Right lobe of liver (tissue), 4 donors: ENCODE results near the gene PCIF1.
A peak's percentile ranks its signal among the peaks of the same experiment; 100 is the strongest.

Experiments used
- POLR2A ChIP-seq: fragments of 450-650 bp; IDR thresholded peaks from one replicate; pipeline ENCODE4 v1.6.1; 2017; ENCODE audit warnings: antibody characterized with exemption, mild to moderate bottlenecking
- TF ChIP-seq, protein P1 (sequence below), 4 donors: fragments of 200-600 bp in 3 of 4; fragments of 450-650 bp in 1 of 4; IDR thresholded peaks; one replicate each; pipeline versions ENCODE4 v1.5.1 to v1.8.0; 2016 to 2022; ENCODE audit warnings: antibody characterized with exemption in 4 of 4, mild to moderate bottlenecking in 2 of 4
- donor health status: DM: no; HTN: no; CAD: no.
- donor health status: DM: no; HTN: no; CAD: no.
- donor health status: DM: no; HTN: yes; CAD: no.

DNA sequence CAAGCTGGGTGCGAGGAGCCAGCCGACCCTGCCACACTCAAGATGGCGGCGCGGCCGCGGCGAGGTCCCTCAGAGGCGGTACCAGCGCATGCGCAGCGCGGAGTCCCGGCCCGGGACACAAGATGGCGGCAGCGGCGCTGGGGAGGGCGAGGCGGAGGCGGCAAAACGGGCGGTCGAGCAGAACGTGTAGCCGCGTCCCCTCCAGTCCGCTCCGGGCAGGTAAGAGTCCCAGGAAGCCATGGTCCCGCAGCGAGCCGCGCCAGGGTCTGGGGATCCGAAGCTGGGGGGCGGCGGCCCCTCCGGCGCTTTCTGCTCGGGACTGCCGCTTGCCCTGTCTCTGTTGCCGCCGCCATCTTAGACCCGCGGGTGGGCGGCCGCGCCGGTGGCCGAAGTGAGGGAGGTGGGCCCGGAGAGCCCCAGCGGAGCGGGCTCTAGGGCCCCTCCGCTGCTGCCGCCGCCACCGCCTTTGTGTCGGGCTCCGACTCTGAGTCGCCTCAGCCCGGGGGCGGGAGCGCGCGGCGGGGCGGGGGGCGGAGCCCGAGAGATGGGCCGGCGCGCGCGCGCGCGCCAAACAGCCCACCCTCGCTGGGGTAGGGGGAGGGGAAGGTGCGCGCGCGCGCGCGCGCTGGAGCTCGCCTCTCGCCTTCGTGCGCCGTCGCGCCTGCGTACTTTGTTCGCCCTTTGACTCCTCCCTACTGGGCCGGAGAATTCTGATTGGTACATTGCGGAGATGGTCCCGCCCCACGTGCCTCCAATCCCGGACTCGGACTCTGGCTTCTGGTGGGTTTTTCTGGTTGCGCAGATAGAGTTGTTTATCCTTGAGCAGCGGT, at the start of gene PCIF1:
- TF ChIP-seq, protein P1, sequence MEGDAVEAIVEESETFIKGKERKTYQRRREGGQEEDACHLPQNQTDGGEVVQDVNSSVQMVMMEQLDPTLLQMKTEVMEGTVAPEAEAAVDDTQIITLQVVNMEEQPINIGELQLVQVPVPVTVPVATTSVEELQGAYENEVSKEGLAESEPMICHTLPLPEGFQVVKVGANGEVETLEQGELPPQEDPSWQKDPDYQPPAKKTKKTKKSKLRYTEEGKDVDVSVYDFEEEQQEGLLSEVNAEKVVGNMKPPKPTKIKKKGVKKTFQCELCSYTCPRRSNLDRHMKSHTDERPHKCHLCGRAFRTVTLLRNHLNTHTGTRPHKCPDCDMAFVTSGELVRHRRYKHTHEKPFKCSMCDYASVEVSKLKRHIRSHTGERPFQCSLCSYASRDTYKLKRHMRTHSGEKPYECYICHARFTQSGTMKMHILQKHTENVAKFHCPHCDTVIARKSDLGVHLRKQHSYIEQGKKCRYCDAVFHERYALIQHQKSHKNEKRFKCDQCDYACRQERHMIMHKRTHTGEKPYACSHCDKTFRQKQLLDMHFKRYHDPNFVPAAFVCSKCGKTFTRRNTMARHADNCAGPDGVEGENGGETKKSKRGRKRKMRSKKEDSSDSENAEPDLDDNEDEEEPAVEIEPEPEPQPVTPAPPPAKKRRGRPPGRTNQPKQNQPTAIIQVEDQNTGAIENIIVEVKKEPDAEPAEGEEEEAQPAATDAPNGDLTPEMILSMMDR (IDR thresholded peaks at IDR 0.05): no peak
- peak; percentile 99 for TF ChIP-seq POLR2A
